HepG2 (cell line): ENCODE data around the gene ITGAV. TPM values are rescaled to one million over a fixed set of nuclear protein-coding genes. Genes with fewer than 3 reads are reported as not detected.

Experiments
- ATAC-seq: fragments of 200-7000 bp; cut with Tn5 transposase; 3 replicates; pipeline ENCODE4 v1.9.1; 2020; ENCODE audit warnings: mild to moderate bottlenecking, moderate library complexity
- BruUV-seq: library from RNA; stranded (reverse); fragments of 400-500 nt; replicated peaks from 2 replicates; lab custom pipeline; 2021; lab: Mats Ljungman, UMichigan
- CTCF ChIA-PET: fragments of 300-600 bp; formaldehyde crosslinking; extraction: SDS; loops from one replicate; lab custom pipeline; 2021; ENCODE audit warnings: low total read pairs, inconsistent platforms, low intra/inter-chr PET ratio; lab: Yijun Ruan, JAX
- POLR2A ChIA-PET: fragments of 350-600 bp; sonication (Branson Sonifier 250); formaldehyde crosslinking; loops from one replicate; lab custom pipeline; 2020; ENCODE audit warnings: antibody characterized with exemption, inconsistent platforms; lab: Yijun Ruan, JAX
- DNase-seq: peaks from one replicate; pipeline ENCODE4 v3.0.0-alpha.2; 2015; ENCODE audit warnings: low spot score
- FAIRE-seq: peaks from 3 replicates; lab custom pipeline; 2011; peaks lifted over from hg19 to GRCh38; lab: Jason Lieb, UNC
- H2AFZ ChIP-seq: one replicate; pipeline ENCODE4 v1.6.1; 2011; ENCODE audit warnings: low read length, inconsistent platforms
- H3K27ac ChIP-seq: fragments of 300-600 bp; 3 replicates; pipeline ENCODE4 v1.8.0; 2011; ENCODE audit warnings: mixed run types, mild to moderate bottlenecking, mixed read lengths, low read length, inconsistent platforms; ENCODE audit not compliant: insufficient read depth; ENCODE audit errors: extremely low read length
- H3K27me3 ChIP-seq, 2 experiments: fragments of 200-600 bp in 1 of 2; 2 replicates in 1 of 2; 3 replicates in 1 of 2; pipeline versions ENCODE4 v1.6.0 to v1.8.0; 2011; ENCODE audit warnings: low read length in 2 of 2, mild to moderate bottlenecking in 2 of 2, moderate library complexity in 2 of 2, inconsistent platforms in 1 of 2; ENCODE audit not compliant: insufficient read depth in 2 of 2, control insufficient read depth in 1 of 2
- H3K36me3 ChIP-seq, 2 experiments: fragments of 200-600 bp in 1 of 2; replicated peaks in 1 of 2; 2 replicates in 1 of 2; 3 replicates in 1 of 2; pipeline versions ENCODE4 v1.5.1 to v1.8.0; 2011; ENCODE audit warnings: low read length in 2 of 2, inconsistent platforms in 1 of 2; ENCODE audit not compliant: insufficient read depth in 2 of 2, control insufficient read depth in 1 of 2
- H3K4me1 ChIP-seq: 2 replicates; pipeline ENCODE4 v1.5.1; 2012; ENCODE audit warnings: low read length, inconsistent platforms; ENCODE audit not compliant: insufficient read depth
- H3K4me2 ChIP-seq: 2 replicates; pipeline ENCODE4 v1.6.0; 2011; ENCODE audit warnings: low read depth, low read length, inconsistent platforms
- H3K4me3 ChIP-seq, 3 experiments: fragments of 200-600 bp in 1 of 3; sonication (generic), shearing (Covaris generic) in 1 of 3; replicated peaks in 1 of 3; 2 replicates each; pipeline ENCODE4 v1.5.1; 2011 to 2016; ENCODE audit warnings: low read length in 3 of 3, inconsistent platforms in 2 of 3, low read depth in 2 of 3, mild to moderate bottlenecking in 2 of 3, control low read depth in 1 of 3, mixed read lengths in 1 of 3; ENCODE audit not compliant: insufficient read depth in 1 of 3
- H3K79me2 ChIP-seq: one replicate; pipeline ENCODE4 v1.6.1; 2011; ENCODE audit warnings: low read length, inconsistent platforms; ENCODE audit not compliant: insufficient read depth
- H3K9ac ChIP-seq: 2 replicates; pipeline ENCODE4 v1.6.0; 2011; ENCODE audit warnings: mild to moderate bottlenecking, low read depth, low read length, inconsistent platforms; ENCODE audit not compliant: insufficient read depth
- H3K9me3 ChIP-seq: 2 replicates; pipeline ENCODE4 v1.5.1; 2012; ENCODE audit warnings: mild to moderate bottlenecking, low read length
- H4K20me1 ChIP-seq: 2 replicates; pipeline ENCODE4 v1.6.0; 2011; ENCODE audit warnings: inconsistent platforms, mild to moderate bottlenecking, low read length, moderate library complexity; ENCODE audit not compliant: insufficient read depth
- CREB1 ChIP-seq, 2 experiments: fragments of 450-650 bp in 1 of 2; IDR thresholded peaks; 2 replicates each; pipeline ENCODE4 v1.6.1; 2016 to 2017; ENCODE audit warnings: control low read depth in 1 of 2, mild to moderate bottlenecking in 1 of 2, missing compliant biosample characterization in 1 of 2, missing genetic modification characterization in 1 of 2
- DBP ChIP-seq: sonication (generic); formaldehyde crosslinking; IDR thresholded peaks from 2 replicates; pipeline ENCODE4 v1.4.0; 2020; ENCODE audit warnings: missing genetic modification reagents; ENCODE audit errors: not compliant biosample characterization
- FIP1L1 ChIP-seq: fragments of 200-400 bp; formaldehyde crosslinking; IDR thresholded peaks from 2 replicates; pipeline ENCODE4 v1.6.1; 2018; ENCODE audit warnings: low read depth, mild to moderate bottlenecking, low read length, moderate library complexity, borderline replicate concordance; ENCODE audit not compliant: insufficient read depth
- GLI4 ChIP-seq: sonication (generic); formaldehyde crosslinking; IDR thresholded peaks from 2 replicates; pipeline ENCODE4 v1.5.1; 2020; ENCODE audit warnings: missing genetic modification reagents, mild to moderate bottlenecking, moderate library complexity, borderline replicate concordance
- IRF9 ChIP-seq: sonication (generic); formaldehyde crosslinking; IDR thresholded peaks from 2 replicates; pipeline ENCODE4 v1.8.0; 2022; ENCODE audit warnings: missing genetic modification reagents, mild to moderate bottlenecking, borderline replicate concordance
- MLLT10 ChIP-seq: sonication (generic); formaldehyde crosslinking; IDR thresholded peaks from 2 replicates; pipeline ENCODE4 v1.4.0; 2020; ENCODE audit warnings: missing genetic modification reagents
- NFKBIZ ChIP-seq: IDR thresholded peaks from 2 replicates; pipeline ENCODE4 v1.6.1; 2018; ENCODE audit warnings: missing genetic modification reagents, missing compliant biosample characterization
- SMAD3 ChIP-seq: sonication (generic); formaldehyde crosslinking; IDR thresholded peaks from 2 replicates; pipeline ENCODE4 v1.4.0; 2020; ENCODE audit warnings: missing genetic modification reagents
- SP4 ChIP-seq: sonication (generic); formaldehyde crosslinking; IDR thresholded peaks from 2 replicates; pipeline ENCODE4 v1.8.1; 2023; ENCODE audit warnings: mild to moderate bottlenecking, missing genetic modification reagents
- ZNF251 ChIP-seq: sonication (generic); formaldehyde crosslinking; IDR thresholded peaks from 2 replicates; pipeline ENCODE4 v1.9.0; 2021; ENCODE audit warnings: mild to moderate bottlenecking, missing genetic modification reagents
- ZNF263 ChIP-seq: sonication (generic); formaldehyde crosslinking; IDR thresholded peaks from 2 replicates; pipeline ENCODE4 v1.4.0; 2020; ENCODE audit warnings: missing genetic modification reagents
- ZNF264 ChIP-seq: sonication (generic); formaldehyde crosslinking; IDR thresholded peaks from 2 replicates; pipeline ENCODE4 v1.4.0; 2020; ENCODE audit warnings: missing genetic modification reagents
- ZNF407 ChIP-seq: sonication (generic); formaldehyde crosslinking; IDR thresholded peaks from one replicate; pipeline ENCODE4 v1.5.1; 2020; ENCODE audit warnings: mild to moderate bottlenecking, missing genetic modification reagents; ENCODE audit errors: not compliant biosample characterization
- ZNF607 ChIP-seq: sonication (generic); formaldehyde crosslinking; IDR thresholded peaks from 2 replicates; pipeline ENCODE4 v1.5.1; 2020; ENCODE audit warnings: missing genetic modification reagents, mild to moderate bottlenecking, borderline replicate concordance
- WGBS: methylation state at CpG from one replicate; pipeline ENCODE4 v1.1.6; 2017; ENCODE audit warnings: low lambda C conversion rate; 5-methylcytosine and 5-hydroxymethylcytosine counted together
- in situ Hi-C: cut with HindIII; loops from 2 replicates; pipeline ENCODE4 v1.10.0; 2017; ENCODE audit warnings: low pct_unique_long_range_greater_than_20kb; ENCODE audit not compliant: extremely low pct_ligation_motif_present
- intact Hi-C: fragments of 100-400 bp; cut with micrococcal nuclease; formaldehyde crosslinking; loops from one replicate; pipeline ENCODE4 v1.10.0; 2022; ENCODE audit not compliant: unreplicated experiment
- polyA plus RNA-seq, 8 experiments: library from polyadenylated mRNA; depleted of rRNA in 3 of 8; stranded (reverse) in 7 of 8; unstranded in 1 of 8; fragments of >200 nt; fragmentation: Illumina TruSeq in 4 of 8; extraction: Trizol in 4 of 8; gene quantifications; 2 replicates each; pipeline versions ENCODE4 v1.2.1 to v1.2.3, GENCODE V29; 2011 to 2016; ENCODE audit warnings: low read depth in 4 of 8, missing spikeins in 1 of 8, mixed read lengths in 1 of 8; ENCODE audit not compliant: insufficient read depth in 1 of 8
- total RNA-seq, 5 experiments: library from RNA; depleted of rRNA; stranded (reverse); fragments of >200 nt; fragmentation: Illumina TruSeq; extraction: Trizol; gene quantifications; 2 replicates each; pipeline ENCODE4 v1.2.3, GENCODE V29; 2016; ENCODE audit warnings: low read depth in 1 of 5

Gene ITGAV
- total and polyA plus RNA-seq, 2 of the 13 experiments (the other 11 are each of a cell fraction or from before 2014, with no cell fraction given) = 59.1 to 60.4 TPM

GRCh38 chr2:186603286-186603685 lies 13.4 kb downstream of the ITGAV start:
- Histone ChIP-seq H3K4me1 (0 out of 2 replicates have a peak, but pooled peaks cover 8% of the 10 kb centered on the region), H3K79me2 (peaks cover 6% of the 10 kb centered on the region), H3K4me3 (no peak overlapping the region), H2AFZ (no peak overlapping the region), H3K9me3 (no peaks in the 10 kb centered on the region), H3K36me3 (peaks cover 20 to 62% of the 10 kb centered on the region in 2 experiments), H3K27me3 (no peaks in the 10 kb centered on the region), H4K20me1 (no peaks in the 10 kb centered on the region), H3K4me2 (no peak overlapping the region), H3K27ac (no peak overlapping the region), H3K9ac (no peak overlapping the region)
- ChIA-PET POLR2A (interaction anchor here (0.8 kb wide), 1 partner anchor 14 kb away, joined by 3 read pairs; the partner anchor contains the start of gene ITGAV), CTCF (no interaction called here)
- in situ Hi-C loops (loop anchor here (10.0 kb wide), 1 partner anchor 98 kb away; no protein-coding TSS in a partner anchor), intact Hi-C loops (no loop called here)
- DNase-seq = no peak
- FAIRE-seq = no peak
- 95% methylated on average over 1 of the region's 1 CpG for WGBS
- BruUV-seq = no TSS peak
- ATAC-seq = no peak
- no peak for TF ChIP-seq MLLT10 (CRISPR knock-in tag)
- no peak for TF ChIP-seq NFKBIZ
- no peak for TF ChIP-seq FIP1L1
- no peak for TF ChIP-seq ZNF251
- no peak for TF ChIP-seq ZNF264
- no peak for TF ChIP-seq IRF9 (CRISPR knock-in tag)
- no peak for TF ChIP-seq DBP
- no peak for TF ChIP-seq GLI4 (CRISPR knock-in tag)
- TF ChIP-seq SMAD3 = no peak
- no peak for TF ChIP-seq SP4 (CRISPR knock-in tag)
- TF ChIP-seq ZNF263 = no peak
- no peak for TF ChIP-seq ZNF607
- TF ChIP-seq ZNF407 (CRISPR knock-in tag) = no peak
- TF ChIP-seq CREB1 (IDR thresholded peaks at IDR 0.05) = no peak
- no peak for TF ChIP-seq CREB1 (CRISPR knock-in tag; IDR thresholded peaks at IDR 0.05)
